GM19043 (cell line): Measurements from ENCODE around the gene NME8.
A peak's percentile ranks its signal among the peaks of the same experiment; 100 is the strongest.

Experiments used
- ATAC-seq: cut with Tn5 transposase; IDR thresholded peaks from one replicate; pipeline ENCODE4 v1.9.1; 2021; ENCODE audit warnings: low read depth; ENCODE audit not compliant: unreplicated experiment

NME8 gene

GRCh38 chr7:37894671-37895070 is 46.3 kb downstream of the NME8 start:
- no peak for ATAC-seq

GRCh38 chr7:37899712-37900247 is 51.4 kb downstream of the NME8 start:
- no peak for ATAC-seq

GRCh38 chr7:37901236-37901827 is 52.9 kb downstream of the NME8 start:
- no peak for ATAC-seq

GRCh38 chr7:37901890-37902524 is 53.6 kb downstream of the NME8 start:
- ATAC-seq = no peak

- ATAC-seq = no peak
Observed at GRCh38 chr7:37908221-37908788, 59.9 kb downstream of the NME8 start.

DNA sequence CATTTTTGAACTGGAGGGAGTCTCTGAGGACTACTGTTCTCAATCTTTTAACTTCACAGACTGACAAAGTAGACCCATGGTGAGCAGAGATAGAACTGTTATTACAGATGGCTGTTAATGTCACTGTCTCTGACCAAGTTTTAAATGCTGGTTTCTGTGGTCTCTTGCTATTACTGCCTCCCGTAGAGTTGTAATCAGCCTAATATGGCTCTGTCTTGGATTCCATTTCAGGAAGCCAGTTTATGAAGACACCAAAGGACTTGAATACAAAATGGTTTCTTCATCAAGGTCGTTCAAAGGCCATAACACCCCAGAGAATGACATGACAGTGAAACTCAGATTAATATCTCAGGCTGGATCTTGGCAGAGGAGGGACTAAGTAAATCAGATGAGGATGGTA is 64.4 kb downstream of the NME8 start:
- ATAC-seq = no peak

GRCh38 chr7:37915438-37915837 is 67.0 kb downstream of the NME8 start:
- no peak for ATAC-seq

DNA sequence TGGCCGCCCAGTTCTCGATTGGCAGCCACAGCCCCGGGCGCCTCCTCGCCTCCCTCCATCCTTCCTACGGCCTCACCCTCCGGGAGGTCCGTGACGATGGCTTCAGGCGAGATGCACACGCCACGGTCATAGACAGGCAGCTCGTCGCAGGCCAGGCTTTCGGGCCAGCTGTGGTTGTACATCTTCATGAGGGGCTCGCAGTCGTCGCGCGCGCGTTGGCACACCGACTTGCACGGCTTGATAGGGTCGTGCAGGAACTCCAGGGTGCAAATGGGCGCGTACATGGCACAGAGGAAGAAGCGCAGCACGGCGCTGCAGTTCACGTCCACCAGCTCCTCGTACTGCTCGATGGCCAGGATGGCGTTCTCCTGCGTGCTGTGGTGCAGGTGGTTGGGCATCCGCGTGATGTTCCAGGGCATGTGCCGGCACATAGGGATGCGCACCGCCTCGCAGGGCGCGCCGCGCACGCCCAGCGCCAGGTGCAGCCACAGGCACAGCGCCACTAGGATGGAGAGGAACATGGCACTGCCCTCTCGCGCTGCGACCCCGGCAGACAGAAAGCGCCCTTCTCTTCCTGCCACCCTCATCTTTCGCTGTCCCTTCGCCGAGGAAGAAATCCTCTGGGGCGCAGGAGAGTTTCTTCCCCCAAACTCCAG is 67.7 kb downstream of the NME8 start:
- no peak for ATAC-seq

GRCh38 chr7:37916673-37917660 is 68.6 kb downstream of the NME8 start, which contains the start of gene SFRP4:
Gene SFRP4, minus strand, starts transcription at chr7:37916817. Its CDS starts 280 bp downstream, at chr7:37916537.
- peak; percentile 41 for ATAC-seq

DNA sequence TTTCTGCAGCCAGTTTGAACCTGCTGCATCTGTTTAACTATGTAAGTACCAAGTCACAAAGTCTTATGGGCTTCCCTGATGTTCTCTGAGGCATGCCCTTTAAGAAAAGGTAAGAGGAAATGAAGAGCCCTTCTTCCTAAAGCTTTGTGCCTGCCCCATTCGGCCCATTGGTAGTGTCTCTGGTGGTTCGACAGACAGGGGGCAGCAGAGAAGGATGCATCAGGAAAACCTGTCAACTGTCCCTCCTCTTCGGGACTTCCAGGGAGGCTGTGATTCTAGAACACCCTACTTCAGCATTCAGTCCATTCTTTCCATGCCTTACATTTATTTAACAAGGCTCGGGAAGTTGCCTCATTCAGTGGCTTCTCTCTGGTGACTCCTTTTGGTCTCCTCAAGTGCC is 70.1 kb downstream of the NME8 start:
- ATAC-seq = no peak

- peak; percentile 29 for ATAC-seq
Observed at GRCh38 chr7:37920305-37920848, 72.0 kb downstream of the NME8 start, which contains the start of gene EPDR1. Gene EPDR1, plus strand, starts transcription at chr7:37920640. Its CDS starts 300 bp downstream, at chr7:37920940.

DNA sequence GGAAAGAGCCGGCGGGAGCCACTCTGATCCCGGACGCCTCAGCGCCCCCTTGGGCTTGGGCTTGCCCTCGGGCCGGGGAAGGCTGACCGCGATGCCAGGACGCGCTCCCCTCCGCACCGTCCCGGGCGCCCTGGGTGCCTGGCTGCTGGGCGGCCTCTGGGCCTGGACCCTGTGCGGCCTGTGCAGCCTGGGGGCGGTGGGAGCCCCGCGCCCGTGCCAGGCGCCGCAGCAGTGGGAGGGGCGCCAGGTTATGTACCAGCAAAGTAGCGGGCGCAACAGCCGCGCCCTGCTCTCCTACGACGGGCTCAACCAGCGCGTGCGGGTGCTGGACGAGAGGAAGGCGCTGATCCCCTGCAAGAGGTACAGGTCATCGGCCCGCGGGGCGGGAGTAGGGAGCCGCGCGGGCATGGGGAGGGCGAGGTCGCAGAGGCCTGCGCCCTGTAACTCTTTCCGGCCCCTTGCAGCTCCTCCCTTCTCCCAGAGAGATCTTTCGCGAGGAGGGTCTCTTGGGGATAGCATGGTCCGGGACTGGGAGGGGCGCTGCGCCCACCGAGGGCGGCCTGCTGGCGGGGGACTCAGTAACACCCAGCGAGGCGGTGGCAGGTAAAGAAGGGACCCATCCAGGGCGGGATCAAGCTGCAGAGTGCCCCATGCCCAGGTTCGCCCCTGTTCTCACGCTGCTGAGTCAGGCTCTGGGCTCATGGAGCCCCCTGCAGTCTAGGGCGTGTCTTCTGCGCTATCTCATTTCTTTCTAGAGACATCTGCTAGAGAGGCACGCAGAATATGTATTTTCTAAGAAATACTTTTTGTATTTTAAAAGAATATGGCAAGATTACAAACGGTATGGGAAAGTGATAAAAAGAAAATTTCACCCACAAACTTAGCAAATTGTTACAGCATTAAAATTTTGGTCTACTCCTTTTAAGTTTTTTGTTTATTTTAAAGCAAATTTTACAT is 72.7 kb downstream of the NME8 start:
- peak; percentile 56 for ATAC-seq

DNA sequence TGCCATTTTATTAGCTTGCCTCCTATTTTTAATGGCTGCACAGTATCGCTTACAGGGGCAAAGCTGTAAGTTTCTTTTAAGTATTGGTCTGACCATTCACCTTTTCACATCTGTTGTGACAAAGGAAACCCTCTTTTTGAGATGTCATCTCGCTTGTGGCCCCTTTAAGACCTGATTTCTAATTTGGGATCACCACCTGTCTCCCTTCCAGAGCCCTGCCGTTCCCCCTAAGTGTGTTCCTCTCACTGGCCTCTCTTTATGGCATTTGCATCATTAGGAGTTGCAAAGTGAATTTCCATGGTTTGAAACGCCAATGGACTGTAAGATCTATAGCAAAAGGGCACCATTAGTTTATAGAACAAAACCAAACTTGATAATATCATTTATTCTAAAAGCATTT is 73.5 kb downstream of the NME8 start:
- ATAC-seq = no peak

- ATAC-seq = no peak
Observed at GRCh38 chr7:37923996-37924395, 75.6 kb downstream of the NME8 start.

GRCh38 chr7:37924491-37925041 is 76.2 kb downstream of the NME8 start:
- ATAC-seq = no peak

- ATAC-seq = no peak
Observed at GRCh38 chr7:37925620-37926019, 77.2 kb downstream of the NME8 start.

GRCh38 chr7:37927773-37928444 is 79.5 kb downstream of the NME8 start:
- ATAC-seq = no peak

- ATAC-seq = no peak
Observed at GRCh38 chr7:37928878-37929277, 80.5 kb downstream of the NME8 start.
